ENCODE measurements around the gene MSL3B.

The MSL3B gene

GRCh38 chr2:233844064-233844807 lies 23.9 kb downstream of the MSL3B start:
- Histone ChIP-seq H3K4me3 (no peak overlapping the region), H2AFZ (no peak overlapping the region), H3K4me1 (replicated peaks; ENCODE audit: insufficient read depth) (no peaks in the 10 kb centered on the region), H3F3A (ENCODE audit: insufficient read depth, low read depth) (no peaks in the 10 kb centered on the region; the same call in 1 of the 2 replicates), H3K27ac (no peak overlapping the region), H3K27me3 (ENCODE audit: insufficient read depth, low read depth) (no peaks in the 10 kb centered on the region), H4K20me1 (ENCODE audit: insufficient read depth) (peaks cover 8% of the 10 kb centered on the region; the same call in 1 of the 2 replicates), H3K79me2 (ENCODE audit: low read depth) (peaks cover 81% of the 10 kb centered on the region), H3K9me2 (ENCODE audit: insufficient read depth) (no peaks in the 10 kb centered on the region), H3K4me2 (no peak overlapping the region), H3K36me3 (ENCODE audit: low read depth) (peaks cover 86% of the 10 kb centered on the region), H3K9me3 (ENCODE audit: insufficient read depth, low read depth) (no peaks in the 10 kb centered on the region)
- TF ChIP-seq EZH2 (IDR thresholded peaks at IDR 0.05; ENCODE audit: low read depth) (no peak), CTCF (conservative IDR thresholded peaks at IDR 0.05) (no peak)
- ChIA-PET CTCF (interaction anchor here (0.7 kb wide), 1 partner anchor 372 kb away, joined by 3 read pairs; no protein-coding TSS in a partner anchor), POLR2A (ENCODE audit: unreplicated experiment) (no interaction called here)
- intact Hi-C loops (cut with micrococcal nuclease; ENCODE audit: unreplicated experiment): no loop called here
- BruUV-seq (replicated peaks): no TSS peak
- DNase-seq: no peak

GRCh38 chr2:233841183-233841582 lies 27.0 kb downstream of the MSL3B start:
- CTCF ChIA-PET: no interaction called here
- no peak for DNase-seq
- H3K36me3 ChIP-seq (ENCODE audit: low read depth): peaks cover 86% of the 10 kb centered on the region
- H3K27me3 ChIP-seq (ENCODE audit: insufficient read depth, low read depth): no peaks in the 10 kb centered on the region
- TF ChIP-seq EZH2 (IDR thresholded peaks at IDR 0.05; ENCODE audit: low read depth): no peak
- TF ChIP-seq CTCF (conservative IDR thresholded peaks at IDR 0.05): no peak
- POLR2A ChIA-PET (ENCODE audit: unreplicated experiment): no interaction called here
- peaks cover 15% of the 10 kb centered on the region; the same call in 1 of the 2 replicates for H3F3A ChIP-seq (ENCODE audit: insufficient read depth, low read depth)
- no peaks in the 10 kb centered on the region for H3K9me3 ChIP-seq (ENCODE audit: insufficient read depth, low read depth)
- H3K79me2 ChIP-seq (ENCODE audit: low read depth): peaks cover 78% of the 10 kb centered on the region
- H3K4me2 ChIP-seq: no peak overlapping the region
- H3K4me1 ChIP-seq (replicated peaks; ENCODE audit: insufficient read depth): no peaks in the 10 kb centered on the region
- no peak overlapping the region for H3K27ac ChIP-seq
- intact Hi-C loops (cut with micrococcal nuclease; ENCODE audit: unreplicated experiment): no loop called here
- no peaks in the 10 kb centered on the region for H3K9me2 ChIP-seq (ENCODE audit: insufficient read depth)
- BruUV-seq (replicated peaks): TSS peak; percentile 6
- peaks cover 14% of the 10 kb centered on the region; the same call in 1 of the 2 replicates for H4K20me1 ChIP-seq (ENCODE audit: insufficient read depth)
- no peak overlapping the region for H3K4me3 ChIP-seq
- no peak overlapping the region for H2AFZ ChIP-seq

GRCh38 chr2:233840520-233840919 lies 27.7 kb downstream of the MSL3B start:
- no peak overlapping the region for H2AFZ ChIP-seq
- no peak overlapping the region for H3K27ac ChIP-seq
- intact Hi-C loops (cut with micrococcal nuclease; ENCODE audit: unreplicated experiment): no loop called here
- H3K4me3 ChIP-seq: no peak overlapping the region
- ChIA-PET CTCF (no interaction called here), POLR2A (ENCODE audit: unreplicated experiment) (interaction anchor here (0.5 kb wide), 1 partner anchor 525 kb away, joined by 4 read pairs; no protein-coding TSS in a partner anchor)
- H3F3A ChIP-seq (ENCODE audit: insufficient read depth, low read depth): peaks cover 22% of the 10 kb centered on the region; the same call in 1 of the 2 replicates
- H3K27me3 ChIP-seq (ENCODE audit: insufficient read depth, low read depth): no peaks in the 10 kb centered on the region
- no peak overlapping the region for H3K4me2 ChIP-seq
- no peaks in the 10 kb centered on the region for H3K9me3 ChIP-seq (ENCODE audit: insufficient read depth, low read depth)
- no peaks in the 10 kb centered on the region for H3K4me1 ChIP-seq (replicated peaks; ENCODE audit: insufficient read depth)
- TF ChIP-seq EZH2 (IDR thresholded peaks at IDR 0.05; ENCODE audit: low read depth) (no peak), CTCF (conservative IDR thresholded peaks at IDR 0.05) (no peak)
- no TSS peak for BruUV-seq (replicated peaks)
- peaks cover 14% of the 10 kb centered on the region; the same call in 1 of the 2 replicates for H4K20me1 ChIP-seq (ENCODE audit: insufficient read depth)
- peaks cover 75% of the 10 kb centered on the region for H3K79me2 ChIP-seq (ENCODE audit: low read depth)
- no peak for DNase-seq
- peaks cover 84% of the 10 kb centered on the region for H3K36me3 ChIP-seq (ENCODE audit: low read depth)
- no peaks in the 10 kb centered on the region for H3K9me2 ChIP-seq (ENCODE audit: insufficient read depth)

Data from PC-9 (cell line).